Measurements from ENCODE around the gene DST. TPM values are rescaled to one million over a fixed set of nuclear protein-coding genes. Genes with fewer than 3 reads are reported as not detected.

Gene DST
- total RNA-seq, 2 donors from 2014 or later: 15.4 to 36.6 TPM

DNA sequence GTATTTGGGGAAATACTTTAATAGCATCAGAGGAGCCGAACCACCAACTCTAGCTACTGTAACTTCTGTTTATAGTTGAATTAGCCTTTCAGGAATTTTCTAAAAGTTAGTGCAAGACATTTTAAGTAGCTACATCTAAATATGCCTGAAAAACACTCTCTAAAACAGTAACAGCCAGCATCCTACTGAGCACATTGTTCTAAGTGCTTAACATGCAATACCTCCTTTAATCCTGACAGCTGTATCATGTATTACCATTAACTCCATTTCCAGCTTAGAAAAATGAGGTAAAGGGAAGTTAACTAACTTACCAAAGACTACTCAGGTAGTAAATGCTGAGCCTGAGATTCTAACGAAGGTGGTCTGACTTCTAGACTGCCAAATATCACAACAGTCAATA lies 120.7 kb downstream of the DST start:
- no peaks in the 10 kb centered on the region for H3K4me1 Mint-ChIP-seq
- H3K27me3 Mint-ChIP-seq: no peaks in the 10 kb centered on the region
- H3K36me3 Mint-ChIP-seq (ENCODE audit: low read depth): peaks cover 11% of the 10 kb centered on the region
- H3K4me3 Mint-ChIP-seq: no peak overlapping the region
- H3K27ac Mint-ChIP-seq: no peak overlapping the region
- no peak for ATAC-seq (replicated peaks)
- H3K9me3 Mint-ChIP-seq: no peaks in the 10 kb centered on the region

DNA sequence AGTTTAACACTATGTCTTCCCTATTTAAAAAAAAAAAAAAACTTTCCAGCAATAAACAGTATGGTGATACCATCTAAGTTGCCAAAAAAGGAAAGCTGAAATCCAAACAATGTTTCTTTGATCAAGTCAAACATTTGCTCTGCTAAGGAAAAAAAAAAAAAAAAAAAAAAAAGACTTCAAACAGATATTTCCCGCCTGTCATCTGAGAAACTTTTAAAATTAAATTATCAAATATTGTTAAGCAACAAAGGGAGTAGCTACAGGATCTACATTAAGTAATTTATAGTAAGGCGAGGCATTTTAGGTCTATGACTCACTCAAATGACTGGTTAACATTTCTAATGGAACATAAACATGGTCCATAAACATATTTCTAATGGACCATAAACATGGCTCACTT lies 121.2 kb downstream of the DST start:
- Mint-ChIP-seq H3K4me1 (no peaks in the 10 kb centered on the region), H3K9me3 (no peaks in the 10 kb centered on the region), H3K4me3 (no peak overlapping the region), H3K36me3 (ENCODE audit: low read depth) (peaks cover 10% of the 10 kb centered on the region), H3K27ac (no peak overlapping the region), H3K27me3 (no peaks in the 10 kb centered on the region)
- no peak for ATAC-seq (replicated peaks)

DNA sequence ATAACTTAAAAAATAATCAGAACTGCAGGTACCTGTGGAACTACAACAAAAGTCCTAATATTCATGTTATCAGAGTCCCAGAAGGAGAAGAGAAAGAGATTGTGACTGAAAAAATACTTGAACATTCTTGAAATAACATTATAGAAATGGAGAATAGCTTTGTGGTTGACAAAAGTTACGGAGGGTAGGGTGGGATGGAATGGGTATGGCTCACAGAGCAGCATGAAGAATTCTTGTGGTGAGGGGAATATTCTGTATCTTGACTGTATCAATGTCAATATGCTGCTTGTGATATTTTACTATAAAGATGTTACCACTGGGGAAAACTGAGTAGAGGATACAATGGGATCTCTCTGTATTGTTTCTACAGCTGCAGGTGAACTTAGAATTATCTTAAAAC lies 122.5 kb downstream of the DST start:
- Mint-ChIP-seq H3K4me1 (no peaks in the 10 kb centered on the region), H3K27ac (no peak overlapping the region), H3K4me3 (no peak overlapping the region), H3K27me3 (no peaks in the 10 kb centered on the region), H3K36me3 (ENCODE audit: low read depth) (no peaks in the 10 kb centered on the region), H3K9me3 (no peaks in the 10 kb centered on the region)
- ATAC-seq (replicated peaks): no peak

DNA sequence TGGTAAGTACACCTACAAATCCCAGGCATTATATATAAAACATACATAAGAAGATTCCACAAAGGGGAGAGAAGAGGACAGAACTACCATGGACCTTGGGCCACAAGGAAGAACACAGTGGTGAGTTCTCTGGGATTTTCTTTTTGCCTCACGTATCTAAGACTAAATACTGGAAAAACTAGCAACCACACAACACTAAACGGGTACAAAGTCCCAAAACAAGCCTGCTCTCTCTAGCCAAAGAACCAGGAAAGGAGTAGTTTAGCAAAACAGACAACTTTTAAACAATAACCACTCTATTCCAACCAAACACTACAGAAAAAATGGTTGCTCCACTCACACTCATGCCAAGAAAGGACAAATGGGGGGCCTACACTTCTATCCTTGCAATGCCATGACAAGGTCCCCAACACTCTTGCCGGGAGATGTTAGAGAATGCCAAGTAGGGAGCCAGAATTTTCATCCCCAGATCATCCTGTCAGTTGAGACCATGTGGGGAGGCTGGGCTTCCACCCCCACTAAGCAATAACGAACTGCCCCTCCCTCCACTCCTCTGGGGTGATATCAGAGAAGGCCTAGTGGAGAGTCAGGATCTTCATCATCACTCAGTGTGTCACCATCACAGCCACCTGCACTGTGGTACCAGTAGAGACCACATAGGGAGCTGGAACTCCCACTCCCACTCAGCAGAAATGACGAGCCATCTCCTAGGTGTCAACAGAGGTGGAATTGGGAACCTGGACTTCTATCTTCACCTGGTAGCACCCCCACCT lies 123.5 kb downstream of the DST start:
- no peak for ATAC-seq (replicated peaks)
- H3K4me1 Mint-ChIP-seq: no peaks in the 10 kb centered on the region
- no peak overlapping the region for H3K4me3 Mint-ChIP-seq
- H3K36me3 Mint-ChIP-seq (ENCODE audit: low read depth): peaks cover 10% of the 10 kb centered on the region
- H3K27ac Mint-ChIP-seq: no peak overlapping the region
- no peaks in the 10 kb centered on the region for H3K27me3 Mint-ChIP-seq
- H3K9me3 Mint-ChIP-seq: no peaks in the 10 kb centered on the region

DNA sequence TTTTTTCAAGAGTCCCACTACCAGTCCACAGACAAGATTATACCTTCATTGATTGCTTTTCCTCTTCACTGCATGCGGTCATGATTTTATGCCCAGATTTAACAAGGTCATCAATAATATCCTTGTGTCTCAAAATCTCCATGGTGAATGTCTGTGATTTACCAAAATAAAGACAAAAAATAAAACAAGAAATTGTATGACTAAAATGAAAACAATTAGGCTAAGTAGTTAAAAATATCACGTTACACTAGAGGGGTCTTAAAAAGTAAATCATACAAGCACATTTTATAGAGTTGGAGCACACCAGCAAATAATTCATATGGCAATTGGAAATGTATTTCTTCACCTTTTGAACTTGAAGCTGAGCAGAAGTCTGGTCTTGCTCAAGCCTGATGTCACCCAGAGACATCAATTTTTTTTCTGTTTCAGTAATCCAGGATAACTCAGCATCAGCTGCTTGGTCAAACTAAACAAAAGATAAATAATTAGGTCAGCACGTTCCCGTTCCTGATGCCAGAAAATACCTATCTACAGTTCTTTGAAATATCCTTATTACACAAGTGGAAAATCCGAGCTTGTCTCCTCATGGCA lies 125.4 kb downstream of the DST start:
- Mint-ChIP-seq H3K27me3 (no peaks in the 10 kb centered on the region), H3K9me3 (no peaks in the 10 kb centered on the region), H3K27ac (no peak overlapping the region), H3K36me3 (ENCODE audit: low read depth) (peaks cover 10% of the 10 kb centered on the region), H3K4me3 (no peak overlapping the region), H3K4me1 (no peaks in the 10 kb centered on the region)
- ATAC-seq (replicated peaks): no peak

DNA sequence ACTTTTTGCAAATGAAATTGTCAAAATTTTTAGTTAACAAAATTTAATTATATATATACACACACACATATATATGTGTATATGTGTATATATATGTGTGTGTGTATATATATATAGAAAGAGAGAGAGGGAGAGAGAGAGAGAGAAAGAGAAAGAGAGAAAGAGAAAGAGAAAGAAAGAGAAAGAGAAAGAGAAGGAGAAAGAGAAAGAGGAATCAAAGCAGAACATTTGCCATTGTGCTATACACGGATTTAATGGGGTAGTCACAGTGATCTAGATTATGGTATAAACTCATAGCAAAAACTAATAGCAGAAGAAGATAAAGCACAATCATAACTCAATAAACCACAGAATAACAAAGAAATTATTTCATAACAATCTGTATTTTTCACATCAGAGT lies 126.7 kb downstream of the DST start:
- ATAC-seq (replicated peaks): no peak
- H3K36me3 Mint-ChIP-seq (ENCODE audit: low read depth): peaks cover 10% of the 10 kb centered on the region
- H3K4me3 Mint-ChIP-seq: no peak overlapping the region
- H3K27ac Mint-ChIP-seq: no peak overlapping the region
- H3K27me3 Mint-ChIP-seq: no peaks in the 10 kb centered on the region
- no peaks in the 10 kb centered on the region for H3K9me3 Mint-ChIP-seq
- no peaks in the 10 kb centered on the region for H3K4me1 Mint-ChIP-seq

DNA sequence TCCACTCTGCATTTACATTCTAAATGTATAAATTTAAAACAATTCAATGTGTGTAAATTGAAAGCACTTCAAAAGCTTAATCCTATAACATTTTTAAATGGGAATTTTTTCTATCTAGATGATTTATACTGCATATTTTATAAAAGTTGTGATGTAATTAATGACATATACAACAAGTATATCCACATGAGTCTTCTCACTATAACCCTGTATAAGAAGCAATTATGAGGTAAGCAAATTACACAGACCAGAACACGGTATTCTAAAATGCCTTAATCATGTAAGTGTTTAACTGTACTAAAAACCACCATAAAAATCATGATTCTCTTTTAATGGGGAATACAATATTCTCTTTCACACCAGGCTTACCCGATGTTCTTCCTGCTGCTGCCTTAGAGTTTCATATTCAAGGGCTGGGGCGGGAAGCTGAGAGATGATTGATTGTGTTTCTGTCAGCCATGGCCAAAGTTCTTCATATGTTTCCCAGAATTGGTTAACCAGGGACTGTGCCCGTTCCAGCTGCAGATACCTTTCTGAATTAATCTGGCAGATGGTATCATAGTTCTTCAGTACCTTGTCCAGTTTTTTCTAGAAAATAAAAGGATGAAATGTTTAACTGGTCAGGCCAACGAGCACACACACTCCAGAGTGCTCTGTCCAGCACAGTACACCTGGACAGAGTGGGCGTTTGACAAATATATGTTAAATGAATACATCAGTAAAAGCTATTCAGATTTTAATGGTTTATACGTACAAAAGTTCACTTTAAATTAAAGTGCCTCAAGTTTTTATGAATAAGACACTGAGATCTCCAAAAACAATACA lies 127.4 kb downstream of the DST start:
- Mint-ChIP-seq H3K4me3 (no peak overlapping the region), H3K27me3 (no peaks in the 10 kb centered on the region)

DNA sequence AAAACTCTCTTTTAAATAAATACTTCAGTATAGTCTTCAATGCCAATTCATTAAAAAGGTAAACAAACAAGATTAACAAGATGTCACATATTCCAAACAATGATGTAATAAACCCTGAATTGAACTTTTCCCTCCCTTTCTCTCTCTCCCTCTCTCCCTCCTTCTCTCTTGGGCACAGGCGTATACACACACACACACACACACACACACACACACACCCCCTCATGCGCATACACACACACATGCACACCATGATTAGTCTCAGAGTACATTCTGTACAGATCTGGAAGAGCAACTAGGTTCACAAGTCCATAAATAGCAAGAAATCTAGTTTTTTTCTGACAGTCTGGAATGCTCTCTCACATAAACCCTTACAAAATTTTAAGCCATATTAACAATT lies 128.3 kb downstream of the DST start:
- Mint-ChIP-seq H3K27me3 (no peaks in the 10 kb centered on the region), H3K36me3 (ENCODE audit: low read depth) (peaks cover 10% of the 10 kb centered on the region), H3K4me3 (no peak overlapping the region), H3K9me3 (no peaks in the 10 kb centered on the region), H3K27ac (no peak overlapping the region), H3K4me1 (no peaks in the 10 kb centered on the region)
- no peak for ATAC-seq (replicated peaks)

More for the DNA sequence above, 127.4 kb downstream of the DST start:
- Mint-ChIP-seq H3K36me3 (ENCODE audit: low read depth) (peaks cover 10% of the 10 kb centered on the region), H3K27ac (no peak overlapping the region), H3K9me3 (no peaks in the 10 kb centered on the region), H3K4me1 (no peaks in the 10 kb centered on the region)
- no peak for ATAC-seq (replicated peaks)

DNA sequence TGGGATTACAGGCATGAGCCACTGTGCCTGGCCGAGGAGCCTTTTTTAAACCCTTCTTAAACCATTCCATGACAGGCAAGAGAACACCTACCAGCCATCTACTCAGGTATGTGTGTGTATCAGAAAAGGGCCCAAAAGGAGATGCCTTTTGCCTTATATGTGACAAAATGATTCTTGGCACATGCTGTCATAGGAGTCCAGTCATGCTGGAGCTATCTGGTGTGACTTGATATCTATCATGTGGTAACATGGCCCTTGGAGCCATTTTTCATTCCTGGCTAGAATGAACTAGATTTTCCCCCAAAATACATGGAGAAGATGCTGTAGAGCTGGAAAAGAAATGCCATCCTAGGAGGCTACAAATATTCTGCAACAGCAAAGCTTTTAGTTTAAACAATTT lies 129.1 kb downstream of the DST start:
- H3K4me1 Mint-ChIP-seq: no peaks in the 10 kb centered on the region
- peaks cover 10% of the 10 kb centered on the region for H3K36me3 Mint-ChIP-seq (ENCODE audit: low read depth)
- H3K4me3 Mint-ChIP-seq: no peak overlapping the region
- no peaks in the 10 kb centered on the region for H3K27me3 Mint-ChIP-seq
- no peak for ATAC-seq (replicated peaks)
- H3K27ac Mint-ChIP-seq: no peak overlapping the region
- no peaks in the 10 kb centered on the region for H3K9me3 Mint-ChIP-seq

DNA sequence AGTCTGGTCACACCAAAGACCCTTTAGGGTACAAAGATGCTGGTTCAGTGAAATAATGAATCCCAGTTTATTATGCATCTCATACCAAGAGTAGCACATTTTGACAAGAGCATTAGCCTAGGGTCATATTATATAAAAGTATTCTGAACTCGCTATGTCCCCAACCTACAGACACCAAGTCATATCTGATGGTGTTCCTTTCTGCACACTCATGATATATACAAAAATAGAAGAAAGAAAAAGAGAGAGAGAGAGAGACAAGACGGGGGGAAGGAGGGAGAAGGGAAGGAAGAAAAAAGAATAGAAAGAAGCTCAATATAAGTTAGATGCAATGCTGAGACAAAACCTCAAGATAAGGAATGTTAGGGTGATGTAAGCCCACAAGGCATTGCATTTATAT lies 131.1 kb downstream of the DST start:
- no peak overlapping the region for H3K4me3 Mint-ChIP-seq
- H3K27me3 Mint-ChIP-seq: no peaks in the 10 kb centered on the region
- H3K36me3 Mint-ChIP-seq (ENCODE audit: low read depth): peaks cover 10% of the 10 kb centered on the region
- ATAC-seq (replicated peaks): no peak
- H3K9me3 Mint-ChIP-seq: no peaks in the 10 kb centered on the region
- H3K4me1 Mint-ChIP-seq: no peaks in the 10 kb centered on the region
- no peak overlapping the region for H3K27ac Mint-ChIP-seq

DNA sequence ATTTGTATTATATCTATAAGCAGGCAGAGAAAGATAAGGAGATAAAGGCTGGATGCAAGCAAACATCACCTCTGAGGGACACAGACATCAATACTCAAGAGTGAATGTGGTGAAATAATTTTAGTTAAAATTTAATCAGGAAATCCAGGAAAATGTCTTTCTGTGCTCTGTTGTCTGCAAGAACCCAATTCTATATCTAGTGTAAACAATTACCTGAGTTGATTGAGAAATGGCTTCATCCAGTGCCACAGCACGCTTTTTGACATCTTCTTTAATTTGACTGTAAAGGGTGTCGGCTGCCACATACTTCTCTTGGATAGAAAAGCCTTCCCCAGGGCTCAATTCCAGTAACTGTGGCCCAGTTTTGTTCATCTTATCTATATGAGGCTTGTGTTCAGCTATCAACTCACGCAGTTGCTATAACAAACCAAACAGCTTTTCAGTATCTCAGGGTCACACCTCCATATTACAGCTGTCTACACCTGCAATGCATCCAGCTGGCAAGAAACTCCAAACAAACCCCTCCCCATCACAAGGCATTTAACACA lies 131.6 kb downstream of the DST start:
- Mint-ChIP-seq H3K4me1 (no peaks in the 10 kb centered on the region), H3K36me3 (ENCODE audit: low read depth) (peaks cover 10% of the 10 kb centered on the region)

DNA sequence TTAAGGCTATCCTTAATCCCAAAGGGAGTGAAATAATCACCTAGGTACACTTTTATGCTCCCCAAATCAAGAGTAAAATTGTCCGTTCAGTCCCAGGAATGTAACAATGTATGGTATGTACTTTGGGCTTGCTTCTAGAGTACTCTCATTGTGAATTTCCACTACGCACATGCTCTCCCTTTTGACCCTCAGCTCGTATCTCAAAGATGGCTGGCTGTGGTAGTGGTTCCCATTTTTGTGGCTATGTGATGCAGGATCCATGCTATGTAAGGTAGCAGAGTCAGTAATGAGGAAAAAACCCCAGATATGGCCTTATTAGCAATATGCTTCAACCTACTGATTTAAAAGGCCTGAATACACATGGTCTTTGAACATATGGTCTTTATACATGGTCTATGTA lies 133.7 kb downstream of the DST start:
- Mint-ChIP-seq H3K27me3 (no peaks in the 10 kb centered on the region), H3K4me3 (no peak overlapping the region), H3K9me3 (no peaks in the 10 kb centered on the region), H3K4me1 (no peaks in the 10 kb centered on the region), H3K36me3 (ENCODE audit: low read depth) (no peaks in the 10 kb centered on the region), H3K27ac (no peak overlapping the region)
- ATAC-seq (replicated peaks): no peak

More for the DNA sequence above, 131.6 kb downstream of the DST start:
- ATAC-seq (replicated peaks): no peak
- no peaks in the 10 kb centered on the region for H3K9me3 Mint-ChIP-seq
- no peaks in the 10 kb centered on the region for H3K27me3 Mint-ChIP-seq
- H3K4me3 Mint-ChIP-seq: no peak overlapping the region
- H3K27ac Mint-ChIP-seq: no peak overlapping the region

DNA sequence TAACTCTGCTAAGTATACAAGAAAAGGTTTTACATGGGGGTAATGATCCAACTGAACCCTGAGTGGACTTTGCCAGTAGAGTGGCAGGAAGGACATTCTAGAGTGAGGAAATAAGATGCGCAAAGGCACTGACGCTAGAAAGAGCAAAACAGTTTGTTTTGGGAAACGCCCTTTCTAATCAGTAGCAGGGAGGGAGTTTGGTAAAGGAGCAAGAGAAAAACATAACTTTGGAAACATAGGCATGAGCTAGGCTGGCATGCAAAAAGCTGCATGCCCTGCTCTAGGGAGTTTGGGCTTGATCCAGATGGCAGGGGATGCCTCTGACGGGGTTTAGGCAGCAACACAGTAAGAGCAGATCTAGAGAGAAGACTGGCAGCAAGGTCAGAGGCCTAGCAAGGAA lies 135.2 kb downstream of the DST start:
- ATAC-seq (replicated peaks): no peak
- H3K4me1 Mint-ChIP-seq: no peaks in the 10 kb centered on the region
- H3K9me3 Mint-ChIP-seq: no peaks in the 10 kb centered on the region
- H3K4me3 Mint-ChIP-seq: no peak overlapping the region
- H3K27ac Mint-ChIP-seq: no peak overlapping the region
- no peaks in the 10 kb centered on the region for H3K36me3 Mint-ChIP-seq (ENCODE audit: low read depth)
- no peaks in the 10 kb centered on the region for H3K27me3 Mint-ChIP-seq

DNA sequence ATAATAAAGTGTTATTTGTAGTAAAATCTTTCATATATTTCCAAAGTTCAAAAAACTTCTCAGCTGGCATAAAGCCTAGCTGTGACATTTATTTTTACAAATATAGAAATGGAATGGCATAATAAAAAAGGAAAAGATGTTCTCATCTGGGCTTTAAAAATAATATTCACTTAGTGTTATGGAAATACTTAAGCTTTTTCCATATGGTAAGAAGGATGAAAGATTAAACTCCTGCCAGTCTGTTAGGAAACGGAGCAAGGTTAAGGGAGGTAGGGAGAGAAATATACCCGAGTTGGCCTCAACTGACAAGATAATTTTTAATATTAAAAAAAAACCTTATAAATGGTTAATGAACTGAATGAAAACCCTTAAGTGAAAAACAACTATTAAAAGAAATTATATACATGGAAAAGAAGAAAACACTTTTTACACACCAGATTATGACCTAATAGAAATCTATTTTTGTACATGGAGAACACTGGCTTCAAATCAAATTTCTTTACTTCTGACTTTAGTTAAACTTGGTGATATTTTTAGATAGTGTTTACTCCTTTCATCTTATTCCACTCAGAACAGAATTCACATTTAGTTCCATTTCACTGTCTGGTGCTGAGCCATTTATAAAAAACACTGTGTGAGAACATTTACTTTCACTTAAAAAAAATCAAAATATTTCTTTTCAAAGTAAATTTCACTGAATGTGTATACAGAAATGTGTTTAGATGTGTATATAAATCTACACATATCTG lies 137.0 kb downstream of the DST start:
- no peak overlapping the region for H3K27ac Mint-ChIP-seq
- no peak for ATAC-seq (replicated peaks)
- H3K36me3 Mint-ChIP-seq (ENCODE audit: low read depth): no peaks in the 10 kb centered on the region
- H3K9me3 Mint-ChIP-seq: no peaks in the 10 kb centered on the region
- H3K27me3 Mint-ChIP-seq: no peaks in the 10 kb centered on the region
- H3K4me1 Mint-ChIP-seq: no peaks in the 10 kb centered on the region
- H3K4me3 Mint-ChIP-seq: no peak overlapping the region
